Left colon (tissue), 2 donors: Measurements from ENCODE around the gene CHN1. TPM values are rescaled to one million over a fixed set of nuclear protein-coding genes. Genes with fewer than 3 reads are reported as not detected.

Experiments used
- ATAC-seq: fragments of 200-7000 bp; cut with Tn5 transposase; one replicate; pipeline ENCODE4 v1.9.1; 2020; ENCODE audit warnings: mild to moderate bottlenecking, moderate library complexity
- DNase-seq, 2 donors: peaks; one replicate each; pipeline ENCODE4 v3.0.0-alpha.2; 2020
- intact Hi-C, 2 donors: fragments of 100-400 bp; cut with DNase I in 1 of 2; cut with micrococcal nuclease in 1 of 2; formaldehyde crosslinking; loops; one replicate each; pipeline versions ENCODE4 v1.11.2 to v1.14.0; 2022; cut with DNase I, micrococcal nuclease
- total RNA-seq, 2 donors: library from RNA; stranded (reverse); fragmentation: NEBNext Ultra II Directional; extraction: Animal tissue kit (Norgen Biotek cat#: 25700); gene quantifications; one replicate each; pipeline ENCODE4 v1.2.1, GENCODE V29; 2021
- donor health status: DM: no; HTN: no; CAD: no.
- donor health status: DM: yes; HTN: yes; CAD: no.

Gene CHN1
- total RNA-seq, 2 donors from 2014 or later = 1.6 to 2.3 TPM

- DNase-seq = no peak
- ATAC-seq = no peak
- intact Hi-C loops = no loop called here
Measured at GRCh38 chr2:174805803-174806202, 199.4 kb downstream of the CHN1 start.

- intact Hi-C loops = no loop called here
- ATAC-seq (no peak), DNase-seq (no peak)
Measured at GRCh38 chr2:174802459-174802858, 202.7 kb downstream of the CHN1 start.

GRCh38 chr2:174800436-174801205, 204.6 kb downstream of the CHN1 start:
- intact Hi-C loops = no loop called here
- DNase-seq = no peak

GRCh38 chr2:174798801-174799200, 206.4 kb downstream of the CHN1 start:
- DNase-seq (no peak), ATAC-seq (no peak)
- intact Hi-C loops = no loop called here

More at GRCh38 chr2:174800436-174801205, 204.6 kb downstream of the CHN1 start:
- ATAC-seq = no peak

GRCh38 chr2:174797781-174798276, 207.4 kb downstream of the CHN1 start:
- ATAC-seq = no peak
- intact Hi-C loops = no loop called here
- DNase-seq = no peak

GRCh38 chr2:174796319-174796771, 208.8 kb downstream of the CHN1 start:
- intact Hi-C loops = no loop called here
- no peak for DNase-seq
- ATAC-seq = no peak

- ATAC-seq (no peak), DNase-seq (no peak)
- intact Hi-C loops = no loop called here
Measured at GRCh38 chr2:174794851-174795374, 210.3 kb downstream of the CHN1 start.

GRCh38 chr2:174792309-174793025, 212.7 kb downstream of the CHN1 start:
- ATAC-seq (no peak), DNase-seq (no peak)
- intact Hi-C loops = no loop called here

GRCh38 chr2:174791746-174792280, 213.4 kb downstream of the CHN1 start:
- ATAC-seq = no peak
- intact Hi-C loops = no loop called here
- no peak for DNase-seq

GRCh38 chr2:174791020-174791419, 214.2 kb downstream of the CHN1 start:
- intact Hi-C loops = no loop called here
- DNase-seq = no peak
- ATAC-seq = no peak

GRCh38 chr2:174789001-174789400, 216.2 kb downstream of the CHN1 start:
- no peak for DNase-seq
- no peak for ATAC-seq
- intact Hi-C loops = no loop called here

- ATAC-seq = no peak
- intact Hi-C loops = no loop called here
- no peak for DNase-seq
Measured at GRCh38 chr2:174788291-174788929, 216.8 kb downstream of the CHN1 start.

GRCh38 chr2:174787487-174788205, 217.5 kb downstream of the CHN1 start:
- intact Hi-C loops = no loop called here
- ATAC-seq (no peak), DNase-seq (no peak)

- DNase-seq (no peak), ATAC-seq (no peak)
- intact Hi-C loops = no loop called here
Measured at GRCh38 chr2:174786066-174786725, 219.0 kb downstream of the CHN1 start.

- intact Hi-C loops = no loop called here
- DNase-seq (no peak), ATAC-seq (no peak)
Measured at GRCh38 chr2:174785481-174785880, 219.7 kb downstream of the CHN1 start.

- DNase-seq = no peak
- intact Hi-C loops = no loop called here
- ATAC-seq = no peak
Measured at GRCh38 chr2:174784909-174785308, 220.3 kb downstream of the CHN1 start.

- ATAC-seq (no peak), DNase-seq (no peak)
- intact Hi-C loops = no loop called here
Measured at GRCh38 chr2:174784316-174784715, 220.9 kb downstream of the CHN1 start.

- ATAC-seq (no peak), DNase-seq (no peak)
- intact Hi-C loops = no loop called here
Measured at GRCh38 chr2:174781996-174782395, 223.2 kb downstream of the CHN1 start.
